Esophagus squamous epithelium (tissue), 4 donors: Measurements from ENCODE around the gene ASXL3.

ENCODE experiments used
- POLR2A ChIP-seq, 4 donors: fragments of 450-650 bp; IDR thresholded peaks; one replicate each; pipeline ENCODE4 v1.6.1; 2017; ENCODE audit warnings: antibody characterized with exemption in 4 of 4, mild to moderate bottlenecking in 4 of 4, moderate library complexity in 3 of 4
- TF ChIP-seq, protein P1 (sequence below), 6 experiments: fragments of 450-650 bp in 4 of 6; fragments of 200-600 bp in 2 of 6; sonication (generic) in 2 of 6; IDR thresholded peaks; one replicate each; pipeline ENCODE4 v1.5.1; 2016 to 2019; ENCODE audit warnings: antibody characterized with exemption in 6 of 6, mild to moderate bottlenecking in 4 of 6, moderate library complexity in 4 of 6

DNA sequence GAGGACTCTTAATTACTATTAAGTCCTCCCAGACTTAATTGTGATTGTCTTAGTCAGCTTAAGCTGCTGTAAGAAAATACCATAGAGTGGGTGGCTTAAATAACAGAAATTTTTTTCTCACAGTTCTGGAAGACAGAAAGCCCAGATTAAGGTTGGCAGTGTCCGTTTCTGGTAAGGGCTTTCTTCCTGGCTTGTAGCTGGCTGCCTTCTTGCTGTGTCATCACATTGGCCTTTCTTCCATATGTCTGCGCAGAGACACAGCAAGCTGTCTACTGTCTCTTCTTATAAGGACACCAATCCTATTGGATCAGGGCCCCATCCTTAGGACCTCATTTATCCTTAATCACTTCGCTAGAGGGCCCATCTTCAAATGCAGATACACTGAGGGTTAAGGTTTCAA is 38.5 kb downstream of the ASXL3 start:
- TF ChIP-seq, protein P1, sequence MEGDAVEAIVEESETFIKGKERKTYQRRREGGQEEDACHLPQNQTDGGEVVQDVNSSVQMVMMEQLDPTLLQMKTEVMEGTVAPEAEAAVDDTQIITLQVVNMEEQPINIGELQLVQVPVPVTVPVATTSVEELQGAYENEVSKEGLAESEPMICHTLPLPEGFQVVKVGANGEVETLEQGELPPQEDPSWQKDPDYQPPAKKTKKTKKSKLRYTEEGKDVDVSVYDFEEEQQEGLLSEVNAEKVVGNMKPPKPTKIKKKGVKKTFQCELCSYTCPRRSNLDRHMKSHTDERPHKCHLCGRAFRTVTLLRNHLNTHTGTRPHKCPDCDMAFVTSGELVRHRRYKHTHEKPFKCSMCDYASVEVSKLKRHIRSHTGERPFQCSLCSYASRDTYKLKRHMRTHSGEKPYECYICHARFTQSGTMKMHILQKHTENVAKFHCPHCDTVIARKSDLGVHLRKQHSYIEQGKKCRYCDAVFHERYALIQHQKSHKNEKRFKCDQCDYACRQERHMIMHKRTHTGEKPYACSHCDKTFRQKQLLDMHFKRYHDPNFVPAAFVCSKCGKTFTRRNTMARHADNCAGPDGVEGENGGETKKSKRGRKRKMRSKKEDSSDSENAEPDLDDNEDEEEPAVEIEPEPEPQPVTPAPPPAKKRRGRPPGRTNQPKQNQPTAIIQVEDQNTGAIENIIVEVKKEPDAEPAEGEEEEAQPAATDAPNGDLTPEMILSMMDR (IDR thresholded peaks at IDR 0.05) = no peak
- TF ChIP-seq POLR2A (IDR thresholded peaks at IDR 0.05) = no peak
